Activated T-helper 17 cell treated with anti-CD3 and anti-CD28 coated beads, Interleukin-2, amount 50 U/mL, for 72 hours (primary cell): ENCODE measurements around the gene CD93. TPM values are rescaled to one million over a fixed set of nuclear protein-coding genes. Genes with fewer than 3 reads are reported as not detected.
A peak's percentile ranks its signal among the peaks of the same experiment; 100 is the strongest.

Experiments
- ATAC-seq: fragments of 150-1000 bp; cut with Tn5 transposase; replicated peaks from 2 replicates; pipeline ENCODE4 v1.10.0; 2021; ENCODE audit warnings: mild to moderate bottlenecking, moderate library complexity
- H3K27ac Mint-ChIP-seq: one replicate; pipeline ENCODE4 v1.8.0; 2022; ENCODE audit warnings: mixed read lengths
- H3K27me3 Mint-ChIP-seq: one replicate; pipeline ENCODE4 v1.8.0; 2022; ENCODE audit warnings: mixed read lengths
- H3K36me3 Mint-ChIP-seq: one replicate; pipeline ENCODE4 v1.8.0; 2022; ENCODE audit warnings: low read depth, mild to moderate bottlenecking, mixed read lengths
- H3K4me1 Mint-ChIP-seq: one replicate; pipeline ENCODE4 v1.8.0; 2022; ENCODE audit warnings: mixed read lengths
- H3K4me3 Mint-ChIP-seq: one replicate; pipeline ENCODE4 v1.8.0; 2022; ENCODE audit warnings: mild to moderate bottlenecking, mixed read lengths
- H3K9me3 Mint-ChIP-seq: one replicate; pipeline ENCODE4 v1.8.0; 2022; ENCODE audit warnings: mixed read lengths
- total RNA-seq, 2 donors: library from RNA; stranded (reverse); gene quantifications; one replicate each; pipeline ENCODE4 v1.2.3, GENCODE V29; 2022

Gene CD93
- total RNA-seq, 2 donors from 2014 or later = 5.4 to 6.7 TPM

DNA sequence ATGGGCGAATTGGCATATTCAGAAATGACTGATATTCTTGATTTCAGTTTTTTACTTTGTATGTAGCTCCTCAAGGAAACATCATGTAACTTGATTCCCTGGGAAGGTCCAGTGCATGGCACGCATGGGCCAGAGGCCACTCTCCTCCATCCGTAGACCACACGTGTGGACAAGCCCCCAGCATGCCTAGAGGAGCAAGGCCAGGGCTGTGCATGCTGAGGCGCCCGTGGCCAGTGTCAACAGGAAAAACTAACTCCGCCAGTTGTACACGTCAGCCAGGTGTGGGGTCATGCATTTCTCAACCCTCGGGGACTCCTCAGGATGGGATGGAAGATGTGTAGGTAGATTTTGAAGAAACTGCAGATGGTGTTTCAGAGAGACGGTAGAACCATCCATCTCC lies 37.8 kb upstream of the CD93 start:
- peaks cover 5% of the 10 kb centered on the region for H3K4me1 Mint-ChIP-seq
- H3K4me3 Mint-ChIP-seq = peak overlapping the region; percentile 6
- H3K27ac Mint-ChIP-seq = no peak overlapping the region
- H3K27me3 Mint-ChIP-seq = peaks cover 3% of the 10 kb centered on the region
- no peaks in the 10 kb centered on the region for H3K9me3 Mint-ChIP-seq
- peak; percentile 14 for ATAC-seq
- no peaks in the 10 kb centered on the region for H3K36me3 Mint-ChIP-seq

DNA sequence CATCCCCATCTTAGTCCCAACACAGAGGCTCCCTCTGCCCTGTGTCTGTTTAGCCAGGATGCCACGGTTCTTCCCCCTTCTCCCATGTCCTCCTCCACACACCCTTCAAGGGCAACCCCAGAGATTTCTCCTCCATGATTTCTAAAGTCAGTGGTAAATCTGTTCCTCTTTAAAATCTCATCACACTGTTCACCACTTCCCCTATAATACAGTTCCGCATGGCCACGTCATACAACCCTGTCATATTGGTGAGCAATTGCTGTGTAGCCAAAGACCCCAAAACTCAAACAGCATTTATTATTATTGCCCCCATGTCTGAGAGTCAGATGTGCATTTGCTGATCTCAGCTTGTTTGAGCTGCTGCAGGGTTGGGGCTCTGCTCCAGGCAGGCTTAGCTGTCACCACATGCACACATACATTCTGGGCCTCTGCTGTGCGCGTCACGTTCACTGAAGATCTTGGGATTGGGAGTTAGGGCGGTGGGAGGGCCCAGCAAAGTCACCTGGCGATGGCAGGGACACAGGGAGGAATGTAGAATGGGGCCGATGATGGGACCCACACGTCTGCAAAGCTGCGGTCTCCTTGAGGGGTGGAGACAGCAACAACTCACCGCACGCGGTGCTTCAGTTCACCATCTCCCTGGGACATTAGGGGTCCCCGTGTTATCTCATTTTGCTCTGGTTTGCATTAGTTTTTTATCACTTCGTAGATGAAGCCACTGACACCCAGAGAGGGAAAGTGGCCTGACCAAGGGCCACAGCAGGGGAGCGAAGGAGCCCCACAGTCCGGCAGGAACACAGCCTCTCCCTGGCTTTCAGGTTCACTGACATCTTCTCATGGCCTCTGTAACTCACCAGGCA lies 36.9 kb upstream of the CD93 start:
- no peaks in the 10 kb centered on the region for H3K36me3 Mint-ChIP-seq
- no peak overlapping the region for H3K27ac Mint-ChIP-seq
- H3K4me1 Mint-ChIP-seq = peaks cover 5% of the 10 kb centered on the region
- H3K4me3 Mint-ChIP-seq = no peak overlapping the region
- H3K27me3 Mint-ChIP-seq = peaks cover 3% of the 10 kb centered on the region
- no peaks in the 10 kb centered on the region for H3K9me3 Mint-ChIP-seq
- ATAC-seq = no peak

DNA sequence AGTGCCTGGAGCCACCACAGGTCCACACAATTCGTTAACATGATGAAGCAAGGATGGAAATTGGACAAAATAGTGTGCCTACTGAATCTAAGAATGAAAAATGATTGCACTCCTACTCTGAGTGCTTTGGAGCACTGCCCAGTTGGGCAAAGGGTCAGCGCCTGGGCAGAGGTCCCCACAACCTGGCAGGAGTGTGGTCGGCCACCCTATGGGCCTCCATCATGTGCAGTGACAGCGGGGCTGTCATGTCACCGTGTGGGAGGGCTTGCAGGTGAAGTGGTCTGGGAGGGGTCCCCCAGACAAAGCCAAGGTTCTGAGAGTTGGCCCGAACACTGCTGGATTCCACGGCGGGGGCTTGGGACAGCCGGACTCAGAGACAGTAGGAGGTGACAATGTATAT lies 36.2 kb upstream of the CD93 start:
- H3K36me3 Mint-ChIP-seq = no peaks in the 10 kb centered on the region
- H3K27ac Mint-ChIP-seq = no peak overlapping the region
- no peak overlapping the region for H3K4me3 Mint-ChIP-seq
- ATAC-seq = no peak
- no peaks in the 10 kb centered on the region for H3K9me3 Mint-ChIP-seq
- H3K27me3 Mint-ChIP-seq = peaks cover 3% of the 10 kb centered on the region
- peaks cover 5% of the 10 kb centered on the region for H3K4me1 Mint-ChIP-seq

DNA sequence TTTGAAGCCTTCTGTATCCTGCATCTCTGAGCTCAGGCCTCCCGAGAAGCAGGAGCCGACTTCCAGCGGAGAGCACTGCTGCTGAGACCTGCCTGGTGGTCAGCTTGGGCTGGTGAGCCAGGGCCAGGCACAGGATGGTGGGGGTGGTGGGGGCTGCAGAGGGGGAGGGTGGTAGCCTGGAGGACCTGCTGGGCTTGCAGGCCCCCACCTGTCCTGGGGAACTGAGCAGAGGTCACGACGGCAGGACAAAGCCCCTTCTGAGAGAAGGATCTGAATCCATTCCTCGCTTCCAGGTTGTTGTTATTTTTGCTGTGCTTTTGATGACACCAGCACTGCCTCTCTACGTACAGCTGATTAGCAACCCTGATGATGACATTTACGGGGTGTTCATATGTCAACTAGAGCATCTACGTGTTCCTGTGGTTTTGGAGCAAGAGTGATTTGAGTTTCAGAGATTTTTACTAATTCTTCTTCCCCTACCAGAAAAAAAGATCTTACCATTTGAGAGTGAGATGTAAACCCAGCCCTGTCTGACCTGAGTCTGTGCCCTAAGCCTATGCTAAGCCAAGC lies 35.7 kb upstream of the CD93 start:
- no peaks in the 10 kb centered on the region for H3K36me3 Mint-ChIP-seq
- H3K9me3 Mint-ChIP-seq = no peaks in the 10 kb centered on the region
- peaks cover 3% of the 10 kb centered on the region for H3K27me3 Mint-ChIP-seq
- H3K4me3 Mint-ChIP-seq = no peak overlapping the region
- peaks cover under 1% of the 10 kb centered on the region for H3K4me1 Mint-ChIP-seq
- H3K27ac Mint-ChIP-seq = no peak overlapping the region
- peak; percentile 33 for ATAC-seq

DNA sequence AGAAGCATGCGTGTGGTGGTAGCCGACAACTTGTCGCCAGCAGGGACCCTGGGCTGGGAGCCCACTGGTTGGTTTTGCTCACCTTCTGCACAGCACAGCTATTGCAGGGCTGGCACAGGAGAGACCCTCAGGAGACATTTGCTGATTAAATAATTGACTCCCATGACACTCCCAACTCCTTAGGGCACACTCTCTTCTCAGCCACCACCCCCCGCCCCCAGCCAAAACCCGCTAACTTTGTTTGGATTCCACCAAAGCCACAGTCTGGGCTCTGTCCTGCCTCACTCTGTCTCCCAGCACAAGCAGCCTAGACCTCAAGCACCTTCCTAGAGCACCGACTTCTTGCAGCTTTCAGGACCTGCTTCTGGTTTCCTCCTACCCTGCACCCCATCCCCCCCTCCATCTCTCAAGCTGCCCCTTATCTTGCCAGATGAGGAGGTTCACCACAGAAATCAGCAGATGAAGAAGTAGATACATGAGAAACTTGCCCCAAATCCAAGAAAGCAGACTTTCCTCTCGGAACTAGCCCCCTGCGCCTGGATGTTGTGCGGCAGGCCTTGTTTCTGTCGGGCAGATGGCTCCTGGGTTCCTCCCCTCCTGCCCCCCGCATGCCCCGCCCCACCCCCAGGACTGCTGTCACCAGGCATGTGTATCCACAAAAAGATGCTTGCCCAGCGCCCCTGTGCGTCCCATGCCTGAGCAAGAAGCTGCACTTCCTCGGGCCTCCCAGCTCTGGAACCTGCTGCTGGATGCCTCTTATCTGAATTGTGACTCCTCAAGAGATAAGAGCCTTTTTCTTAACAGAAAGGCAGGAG lies 35.0 kb upstream of the CD93 start:
- Mint-ChIP-seq H3K9me3 (no peaks in the 10 kb centered on the region), H3K4me1 (no peaks in the 10 kb centered on the region), H3K27me3 (peaks cover 3% of the 10 kb centered on the region), H3K36me3 (no peaks in the 10 kb centered on the region), H3K27ac (no peak overlapping the region), H3K4me3 (no peak overlapping the region)
- ATAC-seq = no peak

DNA sequence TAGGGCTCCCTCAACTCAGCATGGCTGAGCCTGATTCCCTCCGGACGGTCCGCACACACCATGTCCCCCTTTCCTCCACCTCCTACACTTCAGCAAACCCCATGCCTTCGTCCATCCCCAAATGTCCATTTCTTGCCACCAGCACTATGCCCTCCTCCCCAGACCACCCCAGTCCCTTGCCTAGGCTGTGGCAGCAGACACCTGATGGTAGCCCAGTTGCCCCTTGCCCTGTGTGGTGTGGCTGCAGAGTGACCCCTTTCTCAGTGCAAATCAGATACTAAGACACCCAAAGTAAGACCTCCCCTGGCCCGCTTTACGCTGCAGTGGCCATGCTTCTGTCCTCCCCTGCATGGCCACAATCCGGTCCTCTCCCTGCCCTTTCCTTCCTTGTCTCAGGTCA lies 34.1 kb upstream of the CD93 start:
- no peaks in the 10 kb centered on the region for H3K9me3 Mint-ChIP-seq
- H3K36me3 Mint-ChIP-seq = no peaks in the 10 kb centered on the region
- H3K4me3 Mint-ChIP-seq = no peak overlapping the region
- ATAC-seq = no peak
- no peaks in the 10 kb centered on the region for H3K4me1 Mint-ChIP-seq
- no peak overlapping the region for H3K27ac Mint-ChIP-seq
- H3K27me3 Mint-ChIP-seq = peaks cover 3% of the 10 kb centered on the region

DNA sequence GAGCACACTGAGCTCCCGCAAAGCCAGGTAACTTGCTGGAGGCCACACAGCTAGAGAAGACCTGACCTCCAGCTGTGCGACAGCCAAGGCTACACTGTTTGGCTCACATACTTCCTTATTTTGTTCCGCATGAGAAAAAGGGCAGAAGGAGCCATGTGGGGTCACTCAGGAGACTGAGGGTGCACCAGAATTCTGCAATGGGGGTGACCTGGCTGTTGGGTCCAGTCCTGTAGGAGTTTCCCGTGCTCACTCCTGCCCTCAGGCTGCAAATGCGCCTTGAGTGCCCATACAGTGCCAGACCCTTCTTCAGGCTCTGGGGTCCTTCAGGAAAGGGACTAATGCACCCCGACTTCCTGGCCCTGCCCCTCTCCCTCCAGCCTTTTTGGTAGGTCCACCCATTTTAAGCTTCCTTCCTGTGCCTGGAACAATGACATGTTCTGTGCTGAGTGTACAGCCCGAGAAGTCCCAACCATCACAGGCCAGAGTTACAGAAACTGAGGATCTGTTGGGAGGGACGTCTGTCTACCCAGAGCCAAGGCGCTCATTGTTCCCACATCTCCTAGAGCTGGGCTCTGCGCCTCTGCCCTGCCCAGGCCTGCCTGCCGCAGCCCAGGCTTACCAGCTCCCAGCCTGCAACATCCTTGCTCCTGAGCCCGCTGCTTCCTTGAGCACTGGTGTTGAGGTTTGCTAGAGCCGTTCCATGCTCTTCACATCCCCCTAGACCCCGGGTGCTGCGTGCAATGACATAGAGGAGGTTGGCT lies 33.5 kb upstream of the CD93 start:
- Mint-ChIP-seq H3K4me1 (no peaks in the 10 kb centered on the region), H3K27ac (no peak overlapping the region), H3K4me3 (no peak overlapping the region), H3K9me3 (no peaks in the 10 kb centered on the region), H3K27me3 (peaks cover 3% of the 10 kb centered on the region), H3K36me3 (no peaks in the 10 kb centered on the region)
- no peak for ATAC-seq

DNA sequence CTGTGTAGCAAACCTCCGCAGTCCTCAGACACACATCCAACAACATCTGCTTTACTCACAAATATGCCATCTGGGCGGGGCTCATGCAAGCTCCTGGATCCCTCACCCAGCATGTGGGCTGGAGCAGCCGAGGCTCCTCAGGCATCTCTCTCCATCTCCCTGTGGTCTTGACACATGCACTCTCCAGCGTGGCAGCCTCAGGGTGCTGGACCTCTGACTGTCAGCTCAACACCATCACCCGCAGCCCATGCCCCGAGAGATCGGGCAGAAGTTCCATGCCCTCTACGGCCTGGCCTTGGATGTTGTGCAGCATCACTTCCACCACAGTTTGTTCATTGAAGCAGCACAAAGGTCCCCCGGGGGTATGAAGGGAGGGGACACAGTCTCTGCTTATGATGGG lies 32.6 kb upstream of the CD93 start:
- Mint-ChIP-seq H3K4me1 (no peaks in the 10 kb centered on the region), H3K36me3 (no peaks in the 10 kb centered on the region), H3K9me3 (no peaks in the 10 kb centered on the region), H3K27me3 (peaks cover 3% of the 10 kb centered on the region), H3K27ac (no peak overlapping the region), H3K4me3 (no peak overlapping the region)
- no peak for ATAC-seq

DNA sequence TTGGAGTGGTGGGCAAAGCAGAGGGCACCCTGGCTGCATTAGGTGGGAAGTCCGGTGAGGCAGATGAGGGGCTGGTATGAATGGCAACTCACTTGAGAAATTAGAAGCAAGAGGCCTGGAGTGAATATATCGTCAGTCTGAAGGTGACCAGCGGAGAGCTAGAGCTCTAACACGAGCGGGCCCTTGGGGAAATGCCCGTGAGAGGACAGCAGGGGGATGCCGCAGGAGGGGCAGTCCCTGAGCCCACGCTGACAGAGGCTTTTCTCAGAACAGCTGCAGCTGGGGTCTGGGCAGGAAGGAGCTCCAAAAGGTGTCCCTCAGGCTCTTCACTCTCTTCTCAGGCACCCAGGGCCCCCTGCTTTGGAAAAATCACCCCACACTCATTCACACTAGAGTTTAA lies 32.0 kb upstream of the CD93 start:
- H3K9me3 Mint-ChIP-seq = no peaks in the 10 kb centered on the region
- ATAC-seq = no peak
- no peaks in the 10 kb centered on the region for H3K4me1 Mint-ChIP-seq
- H3K36me3 Mint-ChIP-seq = no peaks in the 10 kb centered on the region
- peaks cover 3% of the 10 kb centered on the region for H3K27me3 Mint-ChIP-seq
- H3K27ac Mint-ChIP-seq = no peak overlapping the region
- no peak overlapping the region for H3K4me3 Mint-ChIP-seq

DNA sequence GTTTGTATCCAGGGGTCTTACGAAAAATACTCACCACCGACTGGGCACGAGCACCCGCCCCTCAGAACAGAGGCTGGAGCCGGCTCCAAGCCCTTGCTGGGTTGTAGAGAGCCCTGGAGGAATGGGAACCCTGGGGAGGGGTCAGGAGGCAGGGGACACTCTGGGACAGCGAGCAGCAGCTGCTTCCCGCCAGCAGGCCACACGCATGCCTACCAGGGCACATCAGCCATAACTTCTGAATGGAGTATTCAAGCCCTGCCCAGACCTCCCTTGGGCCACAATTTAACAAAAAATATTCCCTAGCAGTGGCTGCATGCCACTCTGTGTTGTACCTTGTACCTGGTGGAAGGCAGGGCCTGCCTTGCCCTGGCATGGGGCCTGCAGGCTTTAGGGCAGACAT lies 31.6 kb upstream of the CD93 start:
- Mint-ChIP-seq H3K27ac (no peak overlapping the region), H3K9me3 (no peaks in the 10 kb centered on the region), H3K4me1 (no peaks in the 10 kb centered on the region), H3K27me3 (peaks cover 3% of the 10 kb centered on the region), H3K36me3 (no peaks in the 10 kb centered on the region), H3K4me3 (no peak overlapping the region)
- ATAC-seq = no peak

DNA sequence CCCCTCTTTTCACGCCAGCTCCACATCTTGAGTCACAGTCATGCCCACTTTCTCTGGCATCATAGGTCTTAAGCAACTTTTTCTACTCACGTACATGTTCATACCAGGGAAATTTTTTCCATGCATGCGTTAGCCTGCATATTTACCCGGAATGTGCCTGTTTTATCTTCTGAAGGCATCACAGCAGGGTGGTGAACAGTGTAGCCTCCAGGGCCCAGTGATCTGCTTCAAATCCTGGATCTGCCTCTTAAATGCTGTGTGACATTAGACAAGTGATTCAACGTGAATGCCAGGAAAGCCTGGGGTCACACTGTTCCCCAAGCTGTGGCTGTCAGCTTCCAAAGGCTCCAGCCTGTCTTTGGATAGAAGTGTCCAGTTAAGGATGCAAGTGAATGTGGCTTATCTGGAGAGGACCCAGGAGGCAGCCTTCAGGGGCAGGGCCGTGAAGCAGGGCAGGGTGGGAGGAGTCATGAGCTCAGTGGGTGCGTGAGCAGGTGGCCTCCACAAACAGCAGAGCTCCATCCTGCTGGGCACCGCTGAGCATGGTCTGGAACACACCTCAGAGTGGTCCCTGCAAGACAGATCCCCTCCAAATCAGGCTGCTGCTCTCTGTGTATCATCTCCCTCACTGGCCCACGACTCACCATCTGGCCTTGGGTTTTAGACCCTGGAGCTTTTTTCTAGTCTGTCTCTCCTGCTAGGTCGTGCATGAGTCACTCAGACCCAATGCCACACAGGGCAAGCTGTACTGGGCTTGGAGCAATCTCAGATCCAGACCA lies 30.4 kb upstream of the CD93 start:
- ATAC-seq = no peak
- Mint-ChIP-seq H3K4me3 (no peak overlapping the region), H3K27me3 (peaks cover 3% of the 10 kb centered on the region), H3K4me1 (no peaks in the 10 kb centered on the region), H3K36me3 (no peaks in the 10 kb centered on the region), H3K9me3 (no peaks in the 10 kb centered on the region), H3K27ac (no peak overlapping the region)

DNA sequence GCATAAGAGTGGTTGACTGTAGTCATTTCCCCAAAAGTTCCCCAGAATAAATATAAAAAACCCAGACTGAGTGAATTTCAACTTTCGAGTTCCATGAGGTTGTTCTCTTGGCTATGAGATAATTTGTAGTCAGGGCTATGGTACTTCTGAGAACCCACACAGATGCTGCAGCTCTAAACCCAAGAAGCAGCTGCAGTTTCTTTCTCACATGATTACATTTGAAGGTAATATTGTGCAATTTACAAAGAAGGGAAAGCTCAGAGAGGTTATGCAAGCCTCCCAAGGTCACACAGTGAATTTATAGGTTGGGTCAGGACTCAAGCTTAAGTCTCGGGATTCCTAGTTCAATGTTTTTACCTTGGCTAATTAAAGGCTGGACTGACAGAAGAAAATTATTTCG lies 29.7 kb upstream of the CD93 start:
- Mint-ChIP-seq H3K27ac (no peak overlapping the region), H3K4me3 (no peak overlapping the region), H3K4me1 (no peaks in the 10 kb centered on the region), H3K9me3 (no peaks in the 10 kb centered on the region), H3K36me3 (no peaks in the 10 kb centered on the region), H3K27me3 (no peaks in the 10 kb centered on the region)
- peak; percentile 32 for ATAC-seq

DNA sequence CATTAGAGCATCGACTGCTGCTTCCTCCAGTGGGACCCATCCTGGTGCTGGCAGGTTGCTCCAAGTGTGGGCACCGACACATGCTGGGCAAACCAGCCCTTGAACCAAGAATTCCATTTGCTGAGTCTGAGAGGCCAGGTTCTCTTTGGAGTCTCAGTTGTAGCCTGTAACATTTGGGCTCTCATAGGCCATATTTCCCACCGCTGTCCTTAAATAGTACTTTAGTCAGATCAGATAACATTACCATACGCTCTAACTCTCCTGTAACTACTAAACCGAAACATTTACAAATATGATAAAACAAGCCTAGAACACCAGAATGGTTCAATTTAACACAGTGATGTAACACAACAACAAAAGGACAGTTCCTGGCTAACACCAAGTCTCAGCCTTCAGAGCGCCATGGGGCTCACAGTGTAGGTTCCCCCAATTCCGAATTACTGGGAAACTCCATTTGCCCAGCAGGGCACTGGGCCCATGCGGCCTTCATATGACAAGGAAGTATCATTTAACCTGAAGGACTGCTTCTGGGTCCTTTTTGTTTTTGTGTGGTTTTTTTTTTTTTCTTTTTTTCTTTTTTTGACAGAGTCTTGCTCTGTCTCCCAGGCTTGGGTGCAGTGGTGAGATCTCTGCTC lies 28.4 kb upstream of the CD93 start:
- ATAC-seq = no peak
- H3K4me1 Mint-ChIP-seq = no peaks in the 10 kb centered on the region
- no peak overlapping the region for H3K27ac Mint-ChIP-seq
- H3K4me3 Mint-ChIP-seq = no peak overlapping the region
- H3K27me3 Mint-ChIP-seq = no peaks in the 10 kb centered on the region
- no peaks in the 10 kb centered on the region for H3K9me3 Mint-ChIP-seq
- no peaks in the 10 kb centered on the region for H3K36me3 Mint-ChIP-seq
